H1 (cell line): ENCODE data around the gene ZWILCH. TPM values are rescaled to one million over a fixed set of nuclear protein-coding genes. Genes with fewer than 3 reads are reported as not detected.

Experiments used
- CHD7 ChIP-seq: fragments of 300-600 bp; sonication (generic); IDR thresholded peaks from 2 replicates; pipeline ENCODE4 v1.7.1; 2012; ENCODE audit warnings: low read length, moderate library complexity, mild to moderate bottlenecking, inconsistent platforms; ENCODE audit not compliant: insufficient replicate concordance
- CTBP2 ChIP-seq: IDR thresholded peaks from 2 replicates; pipeline ENCODE4 v1.7.0; 2011; ENCODE audit warnings: borderline replicate concordance, mild to moderate bottlenecking, moderate library complexity, mixed read lengths, low read length; ENCODE audit not compliant: insufficient read depth, insufficient read length
- EP300 ChIP-seq, 2 experiments: IDR thresholded peaks; 1 replicate in 1 of 2; 2 replicates in 1 of 2; pipeline ENCODE4 v1.6.1; 2011 to 2012; ENCODE audit warnings: low read depth in 2 of 2, low read length in 2 of 2, mild to moderate bottlenecking in 2 of 2, borderline replicate concordance in 1 of 2, inconsistent platforms in 1 of 2, moderate library complexity in 1 of 2
- KDM5A ChIP-seq: fragments of 200-600 bp; IDR thresholded peaks from 2 replicates; pipeline ENCODE4 v1.7.1; 2012; ENCODE audit warnings: mild to moderate bottlenecking, low read length, inconsistent platforms, mixed read lengths
- NANOG ChIP-seq: IDR thresholded peaks from 2 replicates; pipeline ENCODE4 v1.6.1; 2011; ENCODE audit warnings: low read length, low read depth, mild to moderate bottlenecking, inconsistent platforms; ENCODE audit not compliant: insufficient read depth, poor library complexity, severe bottlenecking
- SIN3A ChIP-seq, 2 experiments: IDR thresholded peaks in 1 of 2; conservative IDR thresholded peaks in 1 of 2; 2 replicates each; pipeline ENCODE4 v1.6.1; 2011 to 2012; ENCODE audit warnings: low read length in 2 of 2, improper control_type of control experiment in 1 of 2, low read depth in 1 of 2, mild to moderate bottlenecking in 1 of 2
- polyA plus RNA-seq, 7 experiments: library from polyadenylated mRNA; depleted of rRNA in 3 of 7; stranded (reverse) in 5 of 7; unstranded in 2 of 7; fragments of >200 nt in 5 of 7; fragments of 200-250 nt in 2 of 7; gene quantifications; 1 replicate in 5 of 7; 2 replicates in 1 of 7; 4 replicates in 1 of 7; pipeline versions ENCODE4 v1.2.1 to v1.2.3, GENCODE V29; 2011 to 2013; ENCODE audit warnings: missing spikeins in 2 of 7, mixed read lengths in 2 of 7
- total RNA-seq: library from RNA; stranded (reverse); fragmentation: NEBNext Ultra II Directional; extraction: Animal tissue kit (Norgen Biotek cat#: 25700); gene quantifications from 2 replicates; pipeline ENCODE4 v1.2.1, GENCODE V29; 2021

ZWILCH gene
- total and polyA plus RNA-seq, 2 of the 8 experiments (the other 6 are each of a cell fraction or from before 2014, with no cell fraction given): 18.1 to 61.5 TPM

- TF ChIP-seq CHD7 (no peak), CTBP2 (no peak), EP300 (IDR thresholded peaks at IDR 0.05; ENCODE audit: borderline replicate concordance in 1 of 2, low read depth in 2 of 2, low read length in 2 of 2) (no peak; a peak in 1 of 3 replicates), KDM5A (peak; percentile 65), SIN3A (conservative IDR thresholded peaks at IDR 0.05 in 1 of 2, IDR thresholded peaks at IDR 0.05 in 1 of 2; ENCODE audit: low read depth in 1 of 2, low read length in 2 of 2) (peak in 1 of 2 experiments; percentile 88; a peak in 2 of 4 replicates), NANOG (no peak)
Observed at GRCh38 chr15:66497502-66498455, 7.3 kb upstream of the ZWILCH start, which contains the start of gene SNAPC5 (continued).
